ENCODE measurements around the gene TBATA.
"Not testable (repeated sequence)": the region's sequence is repeated elsewhere in the genome, so short reads cannot be mapped to it uniquely, and the experiment has no call there.

TBATA gene

DNA sequence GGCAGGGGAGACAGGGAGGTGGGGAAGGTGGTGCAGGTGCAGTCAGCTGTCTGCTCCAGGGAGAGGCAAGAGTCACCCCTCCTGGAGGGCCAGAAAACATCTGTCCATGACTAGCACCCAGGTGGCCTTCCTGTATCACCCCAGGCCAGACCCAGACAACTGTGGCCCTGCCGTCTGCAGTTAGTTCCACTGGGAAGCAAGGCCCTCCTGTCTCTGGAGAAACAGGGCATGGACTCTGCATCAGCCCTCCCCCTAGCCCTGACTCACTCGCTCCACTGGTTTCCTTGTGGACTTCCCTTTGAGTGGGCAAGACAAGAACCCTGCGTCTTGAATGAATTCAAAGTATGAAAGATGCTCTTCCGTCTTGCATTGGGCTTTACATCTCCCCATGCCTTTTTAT is 12.6 kb downstream of the TBATA start:
- no peak overlapping the region for H3K27ac ChIP-seq
- TF ChIP-seq, protein P1, sequence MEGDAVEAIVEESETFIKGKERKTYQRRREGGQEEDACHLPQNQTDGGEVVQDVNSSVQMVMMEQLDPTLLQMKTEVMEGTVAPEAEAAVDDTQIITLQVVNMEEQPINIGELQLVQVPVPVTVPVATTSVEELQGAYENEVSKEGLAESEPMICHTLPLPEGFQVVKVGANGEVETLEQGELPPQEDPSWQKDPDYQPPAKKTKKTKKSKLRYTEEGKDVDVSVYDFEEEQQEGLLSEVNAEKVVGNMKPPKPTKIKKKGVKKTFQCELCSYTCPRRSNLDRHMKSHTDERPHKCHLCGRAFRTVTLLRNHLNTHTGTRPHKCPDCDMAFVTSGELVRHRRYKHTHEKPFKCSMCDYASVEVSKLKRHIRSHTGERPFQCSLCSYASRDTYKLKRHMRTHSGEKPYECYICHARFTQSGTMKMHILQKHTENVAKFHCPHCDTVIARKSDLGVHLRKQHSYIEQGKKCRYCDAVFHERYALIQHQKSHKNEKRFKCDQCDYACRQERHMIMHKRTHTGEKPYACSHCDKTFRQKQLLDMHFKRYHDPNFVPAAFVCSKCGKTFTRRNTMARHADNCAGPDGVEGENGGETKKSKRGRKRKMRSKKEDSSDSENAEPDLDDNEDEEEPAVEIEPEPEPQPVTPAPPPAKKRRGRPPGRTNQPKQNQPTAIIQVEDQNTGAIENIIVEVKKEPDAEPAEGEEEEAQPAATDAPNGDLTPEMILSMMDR (conservative IDR thresholded peaks at IDR 0.05): no peak
- TF ChIP-seq ZFX (IDR thresholded peaks at IDR 0.05): no peak

DNA sequence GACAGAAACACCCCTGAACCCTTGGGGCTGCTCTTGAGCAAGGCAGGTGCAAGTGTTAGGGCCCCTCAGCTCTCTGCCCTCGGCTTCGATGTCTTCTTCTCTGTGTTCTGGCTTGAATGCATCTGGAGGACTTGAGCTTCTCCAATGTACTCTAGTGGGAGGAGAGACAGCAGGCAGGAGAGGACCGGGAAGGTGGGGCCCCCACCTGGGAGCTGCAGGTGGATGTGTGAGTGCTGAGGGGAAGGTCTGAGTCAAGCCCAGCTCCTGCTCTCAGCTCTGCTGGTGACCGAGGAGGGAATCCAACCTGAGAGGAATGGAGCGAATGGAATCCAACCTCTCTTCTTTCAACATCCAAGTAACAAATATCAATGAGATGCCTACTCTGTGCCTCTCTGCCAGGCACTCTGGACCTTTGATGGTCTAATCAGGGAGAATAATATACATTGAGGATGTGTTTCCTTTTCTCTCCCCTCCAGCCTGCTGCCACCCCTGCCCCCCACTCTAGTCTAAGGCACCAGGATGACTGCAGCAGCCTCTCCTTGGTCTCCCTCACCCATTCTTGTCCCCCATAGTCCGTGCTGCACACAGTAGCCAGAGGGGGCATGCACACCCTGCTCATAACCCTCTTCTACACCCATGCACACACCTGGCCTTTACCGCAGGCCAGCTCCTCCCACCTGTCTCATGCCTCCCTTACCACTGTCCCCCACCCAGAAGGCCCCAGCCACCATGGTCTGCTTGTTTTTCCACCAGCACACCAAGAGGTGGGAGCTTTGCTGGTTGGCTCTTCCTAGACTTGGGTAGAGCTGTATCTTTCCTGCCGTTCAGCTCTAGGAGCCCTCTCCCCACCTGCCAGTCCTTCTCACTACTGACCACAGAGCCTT is 13.6 kb downstream of the TBATA start:
- TF ChIP-seq ZFX (IDR thresholded peaks at IDR 0.05): no peak
- TF ChIP-seq, protein P1 (conservative IDR thresholded peaks at IDR 0.05): no peak
- H3K27ac ChIP-seq: no peak overlapping the region

DNA sequence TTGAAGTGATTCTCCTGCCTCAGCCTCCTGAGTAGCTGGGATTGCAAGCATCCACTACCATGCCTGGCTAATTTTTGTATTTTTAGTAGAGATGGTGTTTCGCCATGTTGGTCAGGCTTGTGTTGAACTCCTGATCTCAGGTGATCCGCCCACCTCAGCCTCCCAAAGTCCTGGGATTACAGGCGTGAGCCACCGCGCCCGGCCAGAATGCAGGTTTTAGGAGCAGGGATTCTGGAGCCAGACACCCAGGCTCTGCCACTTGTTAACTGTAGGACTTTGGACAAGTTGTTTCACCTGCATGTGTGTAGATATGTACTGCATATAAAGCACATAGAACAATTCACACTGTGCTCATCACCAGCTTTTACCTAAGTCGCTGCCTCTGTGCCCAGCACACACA is 14.7 kb downstream of the TBATA start:
- not testable (repeated sequence) for H3K27ac ChIP-seq

DNA sequence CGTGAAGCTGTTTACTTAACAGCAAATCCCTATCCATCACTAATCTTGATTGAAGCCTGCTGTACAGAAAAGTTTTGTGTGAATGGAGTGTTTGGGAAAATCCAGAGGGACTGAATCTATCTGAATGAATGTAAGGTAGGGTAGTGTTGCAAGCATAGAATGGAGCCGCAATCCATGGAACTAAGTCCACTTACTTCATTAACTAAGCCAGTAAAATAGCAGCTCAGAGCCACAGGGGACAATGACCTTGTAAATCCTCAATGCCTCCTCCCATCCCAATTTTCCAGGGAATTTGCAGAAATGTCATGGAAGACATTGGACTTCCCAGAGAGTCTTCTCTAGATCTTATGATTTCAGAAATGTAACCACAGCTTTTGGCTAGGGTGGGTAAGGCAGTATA is 15.2 kb downstream of the TBATA start:
- H3K27ac ChIP-seq: no peak overlapping the region
- TF ChIP-seq, protein P1 (conservative IDR thresholded peaks at IDR 0.05): no peak
- TF ChIP-seq ZFX (IDR thresholded peaks at IDR 0.05): no peak

DNA sequence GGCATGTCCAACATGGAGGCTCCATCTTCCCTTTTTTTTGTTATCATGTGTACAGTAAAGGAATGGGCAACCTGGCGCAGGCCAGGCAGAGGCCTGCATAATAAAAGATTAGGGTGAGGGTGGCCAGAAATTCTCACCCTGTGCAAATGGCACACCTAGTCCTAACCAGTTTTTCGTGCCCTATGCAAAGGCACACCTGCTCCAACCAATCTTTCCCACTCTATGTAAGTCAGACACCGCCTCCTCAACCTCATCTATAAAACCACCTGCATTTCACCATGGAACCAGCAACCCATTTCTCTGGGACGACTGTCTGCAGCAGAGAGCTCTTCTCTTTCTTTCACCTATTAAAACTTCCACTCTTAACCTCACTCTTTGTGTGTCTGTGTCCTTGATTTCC is 16.1 kb downstream of the TBATA start:
- no peak for TF ChIP-seq ZFX (IDR thresholded peaks at IDR 0.05)
- TF ChIP-seq, protein P1 (conservative IDR thresholded peaks at IDR 0.05): no peak
- no peak overlapping the region for H3K27ac ChIP-seq

DNA sequence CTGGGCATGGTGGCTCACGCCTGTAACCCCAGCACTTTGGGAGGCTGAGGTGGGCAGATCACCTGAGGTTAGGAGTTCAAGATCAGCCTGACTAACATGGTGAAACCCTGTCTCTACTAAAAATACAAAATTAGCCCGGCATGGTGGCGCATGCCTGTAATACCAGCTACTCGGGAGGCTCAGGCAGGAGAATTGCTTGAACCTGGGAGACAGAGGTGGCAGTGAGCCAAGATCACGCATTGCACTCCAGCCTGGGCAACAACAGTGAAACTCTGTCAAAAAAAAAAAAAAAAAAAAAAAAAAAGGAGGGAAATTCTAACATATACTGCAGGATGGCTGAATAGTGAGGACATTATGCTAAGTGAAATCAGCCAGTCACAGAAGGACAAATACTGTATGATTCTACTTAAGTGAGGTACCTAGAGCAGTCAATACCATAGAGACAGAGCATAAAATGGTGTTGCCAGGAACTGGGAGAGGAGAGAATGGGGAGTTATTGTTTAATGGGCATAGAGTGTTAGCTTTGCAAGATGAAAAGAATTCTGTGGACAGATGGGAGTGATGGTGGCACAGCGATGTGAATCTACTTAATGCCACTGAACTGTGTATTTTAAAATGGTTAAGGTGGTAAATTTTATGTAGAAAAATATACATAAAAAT is 17.0 kb downstream of the TBATA start:
- not testable (repeated sequence) for H3K27ac ChIP-seq

DNA sequence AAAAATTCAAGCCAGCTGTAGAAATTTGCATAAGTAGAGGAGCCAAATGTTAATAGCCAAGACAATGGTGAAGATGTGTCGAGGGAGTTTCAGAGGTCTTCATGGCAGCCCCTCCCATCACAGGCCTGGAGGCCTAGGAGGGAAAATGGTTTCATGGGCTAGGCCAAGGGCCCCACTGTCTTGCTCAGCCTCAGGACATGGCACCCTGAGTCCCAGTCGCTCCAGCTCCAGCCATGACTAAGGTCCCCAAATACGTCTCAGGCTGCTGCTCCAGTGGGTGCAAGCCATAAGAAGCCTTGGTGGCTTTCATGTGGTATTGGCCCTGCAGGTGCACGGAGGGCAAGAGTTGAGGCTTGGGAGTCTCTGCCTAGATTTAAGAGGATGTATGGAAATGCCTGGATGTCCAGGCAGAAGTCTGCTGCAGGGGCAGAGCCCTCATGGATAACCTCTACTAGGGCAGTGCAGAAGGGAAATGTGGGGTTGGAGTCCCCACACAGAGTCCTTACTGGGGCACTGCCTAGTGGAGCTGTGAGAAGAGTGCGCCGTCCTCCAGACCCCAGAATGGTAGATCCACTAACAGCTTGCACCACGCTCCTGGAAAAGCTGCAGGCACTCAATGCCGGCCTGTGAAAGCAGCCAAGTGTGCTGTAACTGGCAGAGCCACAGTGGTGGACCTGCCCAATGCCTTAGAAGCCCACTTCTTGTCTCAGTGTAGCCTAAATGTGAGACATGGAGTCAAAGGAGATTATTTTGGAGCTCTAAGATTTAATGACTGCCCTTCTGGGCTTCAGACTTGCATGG is 19.2 kb downstream of the TBATA start:
- TF ChIP-seq, protein P1 (conservative IDR thresholded peaks at IDR 0.05): no peak
- no peak for TF ChIP-seq ZFX (IDR thresholded peaks at IDR 0.05)
- no peak overlapping the region for H3K27ac ChIP-seq

DNA sequence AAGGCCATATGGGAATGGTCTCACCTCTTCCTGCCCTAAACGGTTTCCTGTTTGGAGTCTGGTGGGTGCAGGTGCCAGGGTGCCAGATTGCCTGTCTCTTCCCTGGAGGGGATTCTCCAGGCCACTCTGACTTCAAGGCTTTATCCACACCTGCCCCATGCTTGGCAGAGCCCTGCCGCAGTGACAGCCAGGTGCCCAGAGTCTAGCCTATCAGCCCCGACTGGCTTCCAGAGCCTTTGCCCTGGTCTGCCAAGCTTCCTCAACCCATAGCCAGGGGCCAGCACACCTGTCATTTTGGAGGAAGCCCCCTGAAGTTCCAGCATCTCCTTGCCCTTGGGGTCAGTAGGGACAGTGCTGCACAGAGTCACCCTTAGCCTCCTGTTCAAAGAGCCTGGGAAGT is 21.6 kb downstream of the TBATA start:
- H3K27ac ChIP-seq: no peak overlapping the region
- no peak for TF ChIP-seq ZFX (IDR thresholded peaks at IDR 0.05)
- TF ChIP-seq, protein P1 (conservative IDR thresholded peaks at IDR 0.05): no peak

Data from C4-2B (cell line).